Osteoblast (primary cell): ENCODE measurements around the gene ARX. TPM values are rescaled to one million over a fixed set of nuclear protein-coding genes. Genes with fewer than 3 reads are reported as not detected.

Experiments
- DNase-seq: peaks from one replicate; pipeline ENCODE4 v3.0.0; 2011; ENCODE audit warnings: low spot score, mixed read lengths; ENCODE audit not compliant: insufficient read length; ENCODE audit errors: missing footprints
- H2AFZ ChIP-seq: 2 replicates; pipeline ENCODE4 v1.6.0; 2011; ENCODE audit warnings: mild to moderate bottlenecking, low read length
- H3K27ac ChIP-seq: 2 replicates; pipeline ENCODE4 v1.5.1; 2011; ENCODE audit warnings: mild to moderate bottlenecking, low read depth, low read length, moderate library complexity
- H3K27me3 ChIP-seq: 2 replicates; pipeline ENCODE4 v1.6.0; 2012; ENCODE audit warnings: mild to moderate bottlenecking, control low read depth, inconsistent platforms, low read length, moderate library complexity; ENCODE audit not compliant: insufficient read depth
- H3K36me3 ChIP-seq: 2 replicates; pipeline ENCODE4 v1.5.1; 2011; ENCODE audit warnings: mild to moderate bottlenecking, low read length, control low read depth, moderate library complexity; ENCODE audit not compliant: insufficient read depth
- H3K4me1 ChIP-seq: 2 replicates; pipeline ENCODE4 v1.5.1; 2011; ENCODE audit warnings: mild to moderate bottlenecking, low read length, control low read depth, moderate library complexity; ENCODE audit not compliant: insufficient read depth
- H3K4me2 ChIP-seq: 2 replicates; pipeline ENCODE4 v1.6.0; 2011; ENCODE audit warnings: mild to moderate bottlenecking, low read length; ENCODE audit not compliant: insufficient read depth
- H3K4me3 ChIP-seq: fragments of 200-600 bp; sonication (generic); 3 replicates; pipeline ENCODE4 v1.5.1; 2012; ENCODE audit warnings: mild to moderate bottlenecking, low read length, inconsistent platforms; ENCODE audit not compliant: insufficient read depth
- H3K79me2 ChIP-seq: 2 replicates; pipeline ENCODE4 v1.6.0; 2012; ENCODE audit warnings: mild to moderate bottlenecking, low read length, control low read depth, inconsistent platforms; ENCODE audit not compliant: insufficient read depth
- H3K9me3 ChIP-seq: 2 replicates; pipeline ENCODE4 v1.5.1; 2011; ENCODE audit warnings: low read depth, low read length, control low read depth
- H4K20me1 ChIP-seq: 2 replicates; pipeline ENCODE4 v1.6.0; 2012; ENCODE audit warnings: mild to moderate bottlenecking, low read length, control low read depth; ENCODE audit not compliant: insufficient read depth
- CTCF ChIP-seq: IDR thresholded peaks from 2 replicates; pipeline ENCODE4 v1.5.1; 2011; ENCODE audit warnings: mild to moderate bottlenecking, low read depth, low read length, moderate library complexity; ENCODE audit errors: extremely low read depth
- total RNA-seq: library from RNA; depleted of rRNA; stranded (reverse); fragments of >200 nt; gene quantifications from 2 replicates; pipeline ENCODE4 v1.2.3, GENCODE V29; 2012

Gene ARX
- total RNA-seq, 1 donor = not detected

DNA sequence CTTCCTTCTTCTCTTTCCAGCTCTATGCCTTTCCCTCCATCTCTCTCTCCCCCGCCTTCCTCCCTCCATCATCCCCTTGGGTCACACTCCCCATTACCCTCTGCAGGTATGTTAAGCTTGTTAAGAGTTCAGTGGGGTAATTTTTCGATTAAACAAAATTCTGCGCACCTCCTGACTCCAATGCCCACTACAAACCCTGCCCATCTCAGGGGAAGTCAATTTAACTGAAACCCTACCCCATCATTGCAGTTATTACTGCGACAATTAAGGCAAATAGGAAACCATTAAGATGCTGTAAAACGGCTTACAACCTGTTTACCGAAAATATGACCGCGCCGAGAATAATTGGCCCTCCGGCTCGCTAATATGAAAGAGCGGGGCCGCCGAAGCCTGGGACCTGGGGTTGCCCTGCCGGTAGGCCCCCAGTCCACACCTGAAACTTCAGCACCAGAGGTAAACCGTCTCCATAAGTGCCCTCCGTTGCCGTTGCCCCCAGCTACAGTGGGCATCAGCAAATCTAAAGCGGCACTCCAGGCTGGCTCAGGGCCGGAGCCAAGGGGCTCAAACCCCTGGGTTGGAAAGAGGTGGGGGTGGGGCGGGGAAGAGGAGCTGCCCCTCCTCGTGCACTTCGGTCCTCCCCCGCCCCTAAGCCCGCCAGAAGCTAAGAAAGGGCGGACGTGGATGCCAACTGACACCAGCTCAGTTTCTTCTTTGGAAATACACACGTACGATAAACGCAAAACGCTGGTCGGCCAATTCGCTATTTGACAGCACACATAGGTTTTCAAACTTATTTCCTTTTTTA lies 4.8 kb downstream of the ARX start:
- peaks cover 80% of the 10 kb centered on the region for H3K27me3 ChIP-seq
- no peak overlapping the region for H2AFZ ChIP-seq
- no peak overlapping the region for H3K4me3 ChIP-seq
- H3K79me2 ChIP-seq = no peaks in the 10 kb centered on the region
- no peak for TF ChIP-seq CTCF
- no peaks in the 10 kb centered on the region for H3K36me3 ChIP-seq
- H3K4me2 ChIP-seq = no peak overlapping the region
- no peaks in the 10 kb centered on the region for H3K4me1 ChIP-seq
- no peak overlapping the region for H3K27ac ChIP-seq
- H4K20me1 ChIP-seq = no peaks in the 10 kb centered on the region
- no peak for DNase-seq
- H3K9me3 ChIP-seq = no peaks in the 10 kb centered on the region

GRCh38 chrX:25009407-25009806 lies 6.4 kb downstream of the ARX start:
- no peaks in the 10 kb centered on the region for H3K9me3 ChIP-seq
- no peaks in the 10 kb centered on the region for H3K36me3 ChIP-seq
- H3K4me2 ChIP-seq = no peak overlapping the region
- H3K27me3 ChIP-seq = peaks cover 81% of the 10 kb centered on the region
- no peak for DNase-seq
- no peaks in the 10 kb centered on the region for H3K79me2 ChIP-seq
- H3K27ac ChIP-seq = no peak overlapping the region
- H3K4me3 ChIP-seq = no peak overlapping the region
- no peaks in the 10 kb centered on the region for H4K20me1 ChIP-seq
- H3K4me1 ChIP-seq = no peaks in the 10 kb centered on the region
- H2AFZ ChIP-seq = no peak overlapping the region
- no peak for TF ChIP-seq CTCF

DNA sequence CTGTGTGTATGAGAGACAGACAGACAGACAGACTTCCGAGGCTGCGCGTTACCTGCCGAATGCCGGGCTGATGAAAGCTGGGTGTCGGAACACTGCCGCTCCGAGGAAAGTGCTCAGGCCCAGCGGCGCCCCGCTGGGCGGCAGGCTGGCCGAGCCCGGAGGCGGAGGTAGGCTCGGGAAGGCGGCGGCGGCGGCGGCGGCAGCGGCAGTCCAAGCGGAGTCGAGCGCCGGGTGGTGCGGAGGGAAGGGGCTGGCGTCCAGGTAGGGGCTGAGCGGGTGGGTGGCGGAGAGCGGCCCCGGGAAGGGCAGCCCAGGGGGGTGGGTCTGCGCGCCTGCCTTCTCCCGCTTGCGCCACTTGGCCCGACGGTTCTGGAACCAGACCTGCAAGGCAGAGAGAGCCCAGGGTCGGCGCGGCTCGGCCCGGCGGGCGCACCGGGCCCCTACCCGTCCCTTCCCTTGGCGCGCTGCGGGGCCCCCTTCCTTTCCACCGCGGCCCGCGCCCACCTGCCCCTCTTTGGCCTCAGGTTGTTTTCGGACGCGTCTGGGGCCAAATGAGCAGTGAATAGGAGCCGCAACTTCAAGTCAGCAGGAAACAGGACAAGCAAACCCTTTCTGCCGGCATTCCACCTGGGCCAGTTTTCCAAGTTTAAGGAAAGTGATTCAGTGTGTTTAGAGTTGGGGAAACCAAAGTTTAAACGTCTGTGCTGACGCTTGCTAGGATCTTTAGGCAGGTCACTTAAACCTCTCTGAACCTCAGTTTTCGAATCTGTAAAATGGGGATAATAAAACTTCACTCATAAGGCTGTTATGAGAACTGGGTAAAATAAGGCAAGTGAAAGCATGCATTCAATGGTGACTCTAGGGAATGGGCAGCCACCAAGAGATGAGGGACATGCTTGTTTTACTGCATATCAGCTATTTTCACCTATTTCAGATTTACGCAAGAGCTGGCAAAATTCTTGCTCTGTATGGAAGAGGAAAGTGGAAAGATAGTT lies 8.4 kb downstream of the ARX start:
- H3K27me3 ChIP-seq = peaks cover 76% of the 10 kb centered on the region

More for the DNA sequence above, 8.4 kb downstream of the ARX start:
- Histone ChIP-seq H3K79me2 (no peaks in the 10 kb centered on the region), H2AFZ (no peak overlapping the region), H4K20me1 (no peaks in the 10 kb centered on the region), H3K4me1 (no peaks in the 10 kb centered on the region), H3K9me3 (no peaks in the 10 kb centered on the region), H3K36me3 (no peaks in the 10 kb centered on the region), H3K4me3 (no peak overlapping the region), H3K4me2 (no peak overlapping the region), H3K27ac (no peak overlapping the region)
- TF ChIP-seq CTCF = no peak
- DNase-seq = no peak
